Measurements from ENCODE around the gene FLAD1.

Gene FLAD1

DNA sequence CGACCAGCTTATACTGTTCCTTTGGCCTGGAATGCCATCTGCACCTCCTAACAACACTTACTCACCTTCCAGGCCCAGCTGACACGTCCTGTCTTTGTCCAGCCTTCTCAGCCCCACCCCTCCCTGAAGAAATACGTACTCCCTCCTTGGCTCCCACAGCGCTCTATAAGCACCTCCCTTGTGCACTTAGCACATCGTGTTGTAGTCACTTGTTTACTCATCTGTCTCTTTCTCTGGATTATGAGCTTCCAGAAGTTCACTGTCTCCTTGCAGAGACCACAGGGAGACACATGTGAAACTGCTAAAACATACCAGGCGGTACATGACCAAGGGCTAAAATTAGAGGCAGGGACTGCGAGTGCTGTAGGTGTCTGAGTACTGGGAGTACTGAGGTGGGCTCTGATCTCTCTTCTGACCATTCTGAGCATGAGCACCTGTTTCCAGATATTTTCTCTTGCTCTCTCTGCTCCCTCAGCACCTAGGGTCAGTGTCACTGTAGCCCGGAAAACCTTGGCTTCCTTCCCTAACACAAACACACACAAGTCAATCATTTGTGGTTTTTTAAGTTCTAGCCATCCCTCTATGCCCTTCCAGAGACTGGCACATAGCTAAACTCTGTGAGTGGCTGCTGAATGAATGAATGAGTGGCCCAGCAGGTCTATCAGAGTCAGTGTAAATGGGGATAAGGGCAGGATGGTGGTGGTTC is 55.6 kb downstream of the FLAD1 start:
- H3K4me3 ChIP-seq (replicated peaks; ENCODE audit: low read depth, low read length) = no peak overlapping the region
- TF ChIP-seq, protein P1, sequence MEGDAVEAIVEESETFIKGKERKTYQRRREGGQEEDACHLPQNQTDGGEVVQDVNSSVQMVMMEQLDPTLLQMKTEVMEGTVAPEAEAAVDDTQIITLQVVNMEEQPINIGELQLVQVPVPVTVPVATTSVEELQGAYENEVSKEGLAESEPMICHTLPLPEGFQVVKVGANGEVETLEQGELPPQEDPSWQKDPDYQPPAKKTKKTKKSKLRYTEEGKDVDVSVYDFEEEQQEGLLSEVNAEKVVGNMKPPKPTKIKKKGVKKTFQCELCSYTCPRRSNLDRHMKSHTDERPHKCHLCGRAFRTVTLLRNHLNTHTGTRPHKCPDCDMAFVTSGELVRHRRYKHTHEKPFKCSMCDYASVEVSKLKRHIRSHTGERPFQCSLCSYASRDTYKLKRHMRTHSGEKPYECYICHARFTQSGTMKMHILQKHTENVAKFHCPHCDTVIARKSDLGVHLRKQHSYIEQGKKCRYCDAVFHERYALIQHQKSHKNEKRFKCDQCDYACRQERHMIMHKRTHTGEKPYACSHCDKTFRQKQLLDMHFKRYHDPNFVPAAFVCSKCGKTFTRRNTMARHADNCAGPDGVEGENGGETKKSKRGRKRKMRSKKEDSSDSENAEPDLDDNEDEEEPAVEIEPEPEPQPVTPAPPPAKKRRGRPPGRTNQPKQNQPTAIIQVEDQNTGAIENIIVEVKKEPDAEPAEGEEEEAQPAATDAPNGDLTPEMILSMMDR (IDR thresholded peaks at IDR 0.05; ENCODE audit: low read length, missing control alignments) = no peak
- no peak for DNase-seq (ENCODE audit: low read depth)

DNA sequence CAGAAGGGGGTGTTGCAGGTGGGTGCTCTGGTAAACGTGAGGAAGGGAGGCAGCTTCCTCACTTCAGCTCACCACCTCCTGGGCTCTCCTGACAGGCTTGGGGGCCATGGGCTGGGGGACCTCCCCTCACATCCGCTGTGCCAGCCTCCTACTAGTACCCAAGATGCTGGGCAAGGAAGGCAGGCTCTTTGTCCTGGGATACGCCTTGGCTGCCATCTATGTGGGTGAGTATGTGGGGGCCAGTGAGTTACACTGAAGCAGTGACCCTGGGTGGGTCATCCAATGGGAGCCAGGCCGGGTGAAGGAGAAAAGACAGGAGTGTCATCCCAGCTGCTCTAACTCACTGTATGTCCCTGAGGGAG is 56.1 kb downstream of the FLAD1 start:
- TF ChIP-seq, protein P1 (IDR thresholded peaks at IDR 0.05; ENCODE audit: low read length, missing control alignments) = no peak
- no peak for DNase-seq (ENCODE audit: low read depth)
- no peak overlapping the region for H3K4me3 ChIP-seq (replicated peaks; ENCODE audit: low read depth, low read length)

DNA sequence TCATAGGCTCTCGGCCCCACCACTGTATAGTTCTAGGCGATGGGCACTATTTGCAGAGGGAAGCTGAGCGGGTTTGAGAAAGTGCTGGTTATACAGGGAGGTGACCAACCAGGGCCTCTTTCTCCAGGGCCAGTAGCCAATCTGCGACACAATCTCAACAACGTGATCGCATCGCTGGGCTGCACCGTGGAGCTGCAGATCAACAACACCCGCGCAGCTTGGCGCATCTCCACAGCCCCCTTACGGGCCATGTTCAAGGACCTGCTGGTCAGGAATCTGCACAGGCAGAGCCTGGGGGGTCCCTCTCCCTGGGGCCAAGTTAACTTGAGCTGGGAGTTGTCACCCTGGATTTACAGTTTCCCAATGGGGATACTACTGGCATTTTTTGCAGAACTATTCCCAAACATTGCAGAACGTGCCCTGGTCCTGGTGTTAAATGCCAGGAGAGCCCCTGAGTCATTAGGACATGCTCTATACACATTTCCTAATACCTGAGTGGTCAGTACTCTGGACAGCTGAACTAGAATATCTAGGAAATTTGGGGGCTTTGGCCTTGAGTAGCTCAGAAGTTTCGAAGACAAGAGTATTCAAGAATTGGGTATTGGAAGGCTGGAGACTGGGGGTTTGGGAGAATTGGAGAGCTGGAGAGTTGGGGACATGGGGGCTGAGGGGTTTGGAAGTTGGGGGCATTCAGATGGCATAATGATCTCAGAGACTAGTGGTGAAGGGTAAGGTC is 57.4 kb downstream of the FLAD1 start:
- no peak overlapping the region for H3K4me3 ChIP-seq (replicated peaks; ENCODE audit: low read depth, low read length)
- no peak for DNase-seq (ENCODE audit: low read depth)
- TF ChIP-seq, protein P1 (IDR thresholded peaks at IDR 0.05; ENCODE audit: low read length, missing control alignments) = no peak

Data from fibroblast of pulmonary artery (primary cell).